Body of pancreas (tissue), 4 donors: ENCODE data around the gene MYOC. TPM values are rescaled to one million over a fixed set of nuclear protein-coding genes. Genes with fewer than 3 reads are reported as not detected.

ENCODE experiments used
- ATAC-seq: fragments of 150-250 bp; one replicate; pipeline ENCODE4 v1.9.1; 2016
- DNase-seq, 4 donors: peaks; one replicate each; pipeline ENCODE4 v3.0.0-alpha.2; 2019
- H3K27ac ChIP-seq, 4 donors: fragments of 200-600 bp; sonication (generic); 1 replicate in 3 of 4; 2 replicates in 1 of 4; pipeline versions ENCODE4 v1.5.1 to v1.6.1; 2016 to 2019; ENCODE audit warnings: mild to moderate bottlenecking in 1 of 4, mixed read lengths in 1 of 4, moderate library complexity in 1 of 4
- H3K27me3 ChIP-seq, 2 donors: fragments of 200-600 bp; sonication (generic); one replicate each; pipeline ENCODE4 v1.6.0; 2016; ENCODE audit warnings: mild to moderate bottlenecking in 1 of 2
- H3K36me3 ChIP-seq, 2 donors: fragments of 200-600 bp; sonication (generic); replicated peaks in 1 of 2; 2 replicates each; pipeline ENCODE4 v1.5.1; 2016; ENCODE audit warnings: low read depth in 2 of 2; ENCODE audit not compliant: insufficient read depth in 1 of 2
- H3K4me1 ChIP-seq: fragments of 200-600 bp; sonication (generic); one replicate; pipeline ENCODE4 v1.6.0; 2016
- H3K4me3 ChIP-seq, 2 donors: fragments of 200-600 bp; sonication (generic); 1 replicate in 1 of 2; 2 replicates in 1 of 2; pipeline ENCODE4 v1.5.1; 2016 to 2019
- H3K9me3 ChIP-seq, 3 donors: fragments of 200-600 bp; sonication (generic); 1 replicate in 2 of 3; 2 replicates in 1 of 3; pipeline ENCODE4 v1.5.1; 2016
- CTCF ChIP-seq, 7 experiments: fragments of 450-650 bp in 4 of 7; fragments of 200-600 bp in 3 of 7; sonication (generic) in 3 of 7; IDR thresholded peaks; one replicate each; pipeline ENCODE4 v1.5.1; 2016 to 2019; ENCODE audit warnings: antibody characterized with exemption in 7 of 7
- POLR2A ChIP-seq, 3 donors: fragments of 450-650 bp; IDR thresholded peaks; one replicate each; pipeline ENCODE4 v1.6.1; 2016; ENCODE audit warnings: antibody characterized with exemption in 3 of 3, mild to moderate bottlenecking in 2 of 3
- WGBS, 2 donors: methylation state at CpG; one replicate each; pipeline ENCODE4 v1.1.5; 2017; 5-methylcytosine and 5-hydroxymethylcytosine counted together
- intact Hi-C: fragments of 100-400 bp; cut with DNase I; formaldehyde crosslinking; loops from one replicate; pipeline ENCODE4 v1.15.1; 2023
- total RNA-seq, 2 donors: library from RNA; depleted of rRNA; stranded (reverse); fragments of >200 nt; gene quantifications; one replicate each; pipeline ENCODE4 v1.1.0, GENCODE V29; 2016

The MYOC gene
- total RNA-seq, 2 donors from 2014 or later: 1.3 to 5.4 TPM

GRCh38 chr1:171666114-171666769, 13.8 kb upstream of the MYOC start:
- DNase-seq (no peak), ATAC-seq (no peak)
- TF ChIP-seq CTCF (IDR thresholded peaks at IDR 0.05) (no peak), POLR2A (IDR thresholded peaks at IDR 0.05) (no peak)
- Histone ChIP-seq H3K27ac (no peak overlapping the region), H3K9me3 (no peaks in the 10 kb centered on the region), H3K4me1 (no peaks in the 10 kb centered on the region), H3K36me3 (no peaks in the 10 kb centered on the region), H3K4me3 (no peak overlapping the region), H3K27me3 (no peaks in the 10 kb centered on the region)
- 65 to 74% methylated on average over 4 of the region's 4 CpGs for WGBS, 2 donors
- intact Hi-C loops: no loop called here

- H3K9me3 ChIP-seq: no peaks in the 10 kb centered on the region
- TF ChIP-seq POLR2A (IDR thresholded peaks at IDR 0.05) (no peak), CTCF (IDR thresholded peaks at IDR 0.05) (no peak)
- H3K27ac ChIP-seq: no peak overlapping the region
- no peaks in the 10 kb centered on the region for H3K27me3 ChIP-seq
- H3K4me3 ChIP-seq: no peak overlapping the region
- H3K36me3 ChIP-seq: no peaks in the 10 kb centered on the region
- no peaks in the 10 kb centered on the region for H3K4me1 ChIP-seq
- DNase-seq (no peak), ATAC-seq (no peak)
- intact Hi-C loops: no loop called here
These were observed 12.5 kb upstream of the MYOC start for GRCh38 chr1:171664976-171665375.

GRCh38 chr1:171663854-171664575, 11.5 kb upstream of the MYOC start:
- Histone ChIP-seq H3K9me3 (no peaks in the 10 kb centered on the region), H3K27ac (no peak overlapping the region), H3K27me3 (no peaks in the 10 kb centered on the region), H3K4me1 (no peaks in the 10 kb centered on the region), H3K4me3 (no peak overlapping the region), H3K36me3 (no peaks in the 10 kb centered on the region)
- no peak for TF ChIP-seq POLR2A (IDR thresholded peaks at IDR 0.05)
- TF ChIP-seq CTCF (IDR thresholded peaks at IDR 0.05): no peak
- ATAC-seq (no peak), DNase-seq (no peak)
- intact Hi-C loops: no loop called here
- 45 to 47% methylated on average over 4 of the region's 4 CpGs for WGBS, 2 donors

GRCh38 chr1:171663036-171663853, 10.8 kb upstream of the MYOC start:
- ATAC-seq: peak; percentile 38
- H3K36me3 ChIP-seq: no peaks in the 10 kb centered on the region
- no peaks in the 10 kb centered on the region for H3K4me1 ChIP-seq
- WGBS, 2 donors: 67 to 69% methylated on average over 7 of the region's 7 CpGs
- intact Hi-C loops: no loop called here
- H3K27me3 ChIP-seq: no peaks in the 10 kb centered on the region
- H3K27ac ChIP-seq: no peak overlapping the region
- DNase-seq: no peak
- no peak overlapping the region for H3K4me3 ChIP-seq
- TF ChIP-seq CTCF (IDR thresholded peaks at IDR 0.05) (no peak), POLR2A (IDR thresholded peaks at IDR 0.05) (no peak)
- H3K9me3 ChIP-seq: no peaks in the 10 kb centered on the region
